Colonic mucosa (tissue), 4 donors: ENCODE data around the gene HNRNPL. TPM values are rescaled to one million over a fixed set of nuclear protein-coding genes. Genes with fewer than 3 reads are reported as not detected.
"Not testable (repeated sequence)": the region's sequence is repeated elsewhere in the genome, so short reads cannot be mapped to it uniquely, and the experiment has no call there.

Experiments used
- DNase-seq: peaks from one replicate; pipeline ENCODE4 v3.0.0-alpha.2; 2020
- H3K27ac ChIP-seq: fragments of 200-600 bp; one replicate; pipeline ENCODE4 v1.8.0; 2021
- H3K27me3 ChIP-seq: fragments of 200-600 bp; one replicate; pipeline ENCODE4 v1.8.0; 2021
- H3K36me3 ChIP-seq: fragments of 200-600 bp; one replicate; pipeline ENCODE4 v1.8.0; 2021
- H3K4me1 ChIP-seq: fragments of 200-600 bp; one replicate; pipeline ENCODE4 v1.8.0; 2021; ENCODE audit warnings: mild to moderate bottlenecking
- H3K4me3 ChIP-seq: fragments of 200-600 bp; one replicate; pipeline ENCODE4 v1.8.0; 2021
- H3K9ac ChIP-seq, 2 donors: one replicate each; pipeline ENCODE4 v1.7.0; 2013; ENCODE audit warnings: control low read depth in 2 of 2, low read depth in 2 of 2, low read length in 2 of 2
- H3K9me3 ChIP-seq: fragments of 200-600 bp; one replicate; pipeline ENCODE4 v1.8.0; 2021
- intact Hi-C: fragments of 100-400 bp; cut with DNase I; formaldehyde crosslinking; loops from one replicate; pipeline ENCODE4 v1.14.1; 2022
- total RNA-seq, 2 donors: library from RNA; stranded (reverse); fragmentation: NEBNext Ultra II Directional in 1 of 2; extraction: Animal tissue kit (Norgen Biotek cat#: 25700) in 1 of 2; gene quantifications; one replicate each; pipeline ENCODE4 v1.2.1, GENCODE V29; 2021
- TF ChIP-seq, protein P1 (sequence below): fragments of 200-600 bp; IDR thresholded peaks from one replicate; pipeline ENCODE4 v1.8.0; 2022; ENCODE audit warnings: antibody characterized with exemption, mild to moderate bottlenecking
- donor health status: healthy.
- donor health status: DM: no; HTN: no; CAD: no.
- donor health status: DM: no; HTN: no; CAD: no.

Gene HNRNPL
- total RNA-seq, 2 donors from 2014 or later = 305 to 418 TPM

DNA sequence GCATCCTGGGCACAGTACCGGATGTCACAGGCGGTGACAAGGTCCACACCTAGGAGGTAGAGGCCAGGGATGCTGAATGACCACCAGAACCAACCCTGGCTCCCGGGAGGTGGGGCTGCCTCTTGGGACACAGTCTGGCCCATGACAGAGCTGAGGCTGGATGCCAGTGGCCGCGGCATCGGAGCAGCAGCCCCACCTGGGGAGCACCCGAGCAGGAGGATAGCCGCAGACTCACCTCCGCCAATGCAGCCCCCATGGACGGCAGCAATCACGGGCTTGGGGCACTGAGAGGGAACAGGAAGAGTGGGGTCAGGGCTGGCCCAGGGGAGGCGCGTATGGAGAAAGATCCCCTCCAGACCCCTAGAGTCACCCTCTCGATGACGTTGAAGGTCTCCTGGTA, 32.7 kb downstream of the HNRNPL start:
- TF ChIP-seq, protein P1, sequence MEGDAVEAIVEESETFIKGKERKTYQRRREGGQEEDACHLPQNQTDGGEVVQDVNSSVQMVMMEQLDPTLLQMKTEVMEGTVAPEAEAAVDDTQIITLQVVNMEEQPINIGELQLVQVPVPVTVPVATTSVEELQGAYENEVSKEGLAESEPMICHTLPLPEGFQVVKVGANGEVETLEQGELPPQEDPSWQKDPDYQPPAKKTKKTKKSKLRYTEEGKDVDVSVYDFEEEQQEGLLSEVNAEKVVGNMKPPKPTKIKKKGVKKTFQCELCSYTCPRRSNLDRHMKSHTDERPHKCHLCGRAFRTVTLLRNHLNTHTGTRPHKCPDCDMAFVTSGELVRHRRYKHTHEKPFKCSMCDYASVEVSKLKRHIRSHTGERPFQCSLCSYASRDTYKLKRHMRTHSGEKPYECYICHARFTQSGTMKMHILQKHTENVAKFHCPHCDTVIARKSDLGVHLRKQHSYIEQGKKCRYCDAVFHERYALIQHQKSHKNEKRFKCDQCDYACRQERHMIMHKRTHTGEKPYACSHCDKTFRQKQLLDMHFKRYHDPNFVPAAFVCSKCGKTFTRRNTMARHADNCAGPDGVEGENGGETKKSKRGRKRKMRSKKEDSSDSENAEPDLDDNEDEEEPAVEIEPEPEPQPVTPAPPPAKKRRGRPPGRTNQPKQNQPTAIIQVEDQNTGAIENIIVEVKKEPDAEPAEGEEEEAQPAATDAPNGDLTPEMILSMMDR = no peak
- peak overlapping the region in 1 of 2 donors; percentile 76 for H3K9ac ChIP-seq
- peaks cover 7% of the 10 kb centered on the region for H3K36me3 ChIP-seq
- peak overlapping the region; percentile 93 for H3K27ac ChIP-seq
- intact Hi-C loops = no loop called here
- peaks cover 8% of the 10 kb centered on the region for H3K4me1 ChIP-seq
- H3K9me3 ChIP-seq = no peaks in the 10 kb centered on the region
- DNase-seq = no peak
- no peak overlapping the region for H3K4me3 ChIP-seq
- H3K27me3 ChIP-seq = no peaks in the 10 kb centered on the region

DNA sequence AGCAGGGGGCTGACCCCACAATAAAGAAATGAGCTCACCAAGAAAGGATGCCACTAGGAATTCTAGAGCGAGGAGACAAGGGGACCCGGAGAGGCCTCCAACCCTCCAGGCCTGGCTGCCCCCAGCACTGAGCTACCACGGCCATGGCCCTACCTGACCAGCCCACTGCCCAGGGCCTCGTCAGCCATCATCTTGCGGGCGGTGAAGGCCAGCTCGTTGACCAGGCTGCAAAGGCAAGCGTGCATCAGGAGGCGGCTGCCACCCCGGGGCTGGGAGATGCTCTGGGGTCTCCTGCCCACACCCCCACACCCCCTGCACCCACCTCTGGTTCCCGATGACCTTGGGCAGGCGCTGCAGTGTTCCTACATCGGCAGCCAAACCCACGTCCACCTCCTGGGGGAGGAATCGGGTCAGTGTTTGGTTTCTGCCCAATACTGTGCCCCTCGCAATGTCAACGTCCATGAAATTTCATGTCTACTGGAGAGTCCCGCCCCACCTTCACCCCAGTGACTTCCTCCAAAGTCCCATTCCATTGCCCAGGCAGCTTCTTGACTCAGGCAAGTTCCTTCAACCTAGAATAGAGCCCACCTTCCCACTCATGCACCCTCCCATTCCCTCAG, 33.5 kb downstream of the HNRNPL start:
- Histone ChIP-seq H3K4me1 (peaks cover 8% of the 10 kb centered on the region), H3K27me3 (no peaks in the 10 kb centered on the region), H3K9ac (peak overlapping the region; percentile 30 to 76), H3K27ac (peak overlapping the region; percentile 93), H3K9me3 (no peaks in the 10 kb centered on the region), H3K4me3 (no peak overlapping the region), H3K36me3 (peaks cover 7% of the 10 kb centered on the region)
- no peak for DNase-seq
- intact Hi-C loops = no loop called here
- TF ChIP-seq, protein P1 = no peak

DNA sequence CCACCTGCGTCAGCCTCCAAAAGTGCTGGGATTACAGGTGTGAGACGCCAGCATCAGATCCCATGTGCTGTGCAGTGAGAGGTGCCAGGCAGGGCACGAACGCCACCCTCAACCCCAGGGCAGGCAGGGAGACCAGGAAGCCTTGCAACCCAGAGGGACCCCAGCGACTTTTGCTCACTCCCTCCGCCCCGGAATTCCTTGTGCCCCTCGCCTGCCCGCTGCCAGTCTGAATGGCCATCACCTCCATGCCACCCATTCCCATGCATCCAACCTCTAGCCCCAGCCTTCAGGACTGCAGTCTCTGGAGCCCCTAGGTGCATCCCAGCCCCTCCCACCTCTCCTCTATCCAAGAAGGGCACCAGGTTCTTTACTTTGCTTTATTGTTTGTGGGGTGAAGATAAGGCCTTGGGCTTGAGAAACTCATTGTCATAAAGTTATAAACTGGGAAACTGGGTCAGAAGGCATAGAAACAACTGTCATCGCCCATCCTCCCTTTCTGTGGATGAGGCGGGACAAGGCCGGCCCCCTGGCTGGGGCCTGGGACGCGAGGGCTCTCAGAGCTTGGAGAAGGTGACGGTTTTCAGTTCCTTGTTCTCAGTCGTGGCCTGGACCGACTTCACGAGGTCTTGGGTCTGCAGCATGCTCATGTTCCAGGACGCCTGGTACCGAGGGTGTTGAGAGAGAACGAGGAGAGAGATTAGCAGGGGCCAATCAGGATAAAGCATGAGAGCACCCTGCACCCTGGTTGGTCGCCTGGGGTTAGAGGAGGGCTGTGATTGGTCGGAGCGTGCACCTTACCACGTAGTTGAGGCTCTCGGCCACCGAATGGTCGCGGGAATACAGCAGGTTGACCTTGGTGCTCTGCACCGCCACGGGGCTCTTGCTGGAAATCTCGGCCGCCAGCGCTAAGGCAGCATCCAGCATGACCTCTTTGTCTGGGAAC, 34.5 kb downstream of the HNRNPL start:
- no peaks in the 10 kb centered on the region for H3K27me3 ChIP-seq
- DNase-seq = peak; percentile 77
- no peaks in the 10 kb centered on the region for H3K9me3 ChIP-seq
- TF ChIP-seq, protein P1 = no peak
- H3K9ac ChIP-seq = peak overlapping the region; percentile 30 to 85
- intact Hi-C loops = no loop called here
- H3K36me3 ChIP-seq = peaks cover 7% of the 10 kb centered on the region
- peak overlapping the region; percentile 93 for H3K27ac ChIP-seq
- H3K4me1 ChIP-seq = peaks cover 8% of the 10 kb centered on the region
- H3K4me3 ChIP-seq = no peak overlapping the region

DNA sequence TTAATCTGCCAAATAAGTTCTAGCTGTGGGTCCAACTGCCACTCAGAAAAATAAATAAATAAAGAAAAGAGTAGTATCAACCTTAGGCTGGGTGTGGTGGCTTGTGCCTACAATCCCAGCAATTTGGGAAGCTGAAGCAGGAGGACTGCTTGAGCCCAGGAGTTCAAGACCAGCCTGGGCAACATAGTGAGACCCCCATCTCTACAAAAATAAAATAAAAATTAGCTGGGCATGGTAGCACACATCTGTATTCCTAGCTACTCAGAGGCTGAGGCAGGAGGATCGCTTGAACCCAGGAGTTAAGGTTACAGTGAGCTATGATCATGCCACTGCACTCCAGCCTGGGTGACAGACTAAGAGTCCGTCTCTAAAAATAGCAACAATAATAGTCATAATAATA, 35.9 kb downstream of the HNRNPL start:
- intact Hi-C loops = loop anchor here (5.0 kb wide), 1 partner anchor 33 kb away; the partner anchor contains the start of gene HNRNPL
- peak overlapping the region in 1 of 2 donors; percentile 94 for H3K9ac ChIP-seq
- not testable (repeated sequence) for H3K4me3 ChIP-seq, H3K36me3 ChIP-seq, H3K9me3 ChIP-seq, H3K4me1 ChIP-seq, DNase-seq, H3K27me3 ChIP-seq
- H3K27ac ChIP-seq = peak overlapping the region; percentile 93

DNA sequence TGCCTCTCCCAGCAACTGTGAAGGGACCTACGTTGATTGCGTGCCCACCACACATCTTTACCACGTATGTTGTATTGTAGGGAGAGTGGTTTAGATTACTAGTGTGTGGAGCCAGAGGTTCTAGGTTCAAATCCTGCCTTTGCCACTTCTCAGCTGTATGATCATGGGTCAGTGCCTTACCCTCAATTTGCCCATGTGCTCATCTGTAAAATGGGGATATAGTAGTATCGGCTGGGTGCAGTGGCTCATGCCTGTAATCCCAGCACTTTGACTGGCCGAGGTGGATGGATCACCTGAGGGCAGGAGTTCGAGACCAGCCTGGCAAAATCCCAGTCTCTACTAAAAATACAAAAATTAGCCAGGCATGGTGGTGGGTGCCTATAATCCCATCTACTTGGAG, 36.5 kb downstream of the HNRNPL start:
- TF ChIP-seq, protein P1 = no peak
- Histone ChIP-seq H3K27ac (peak overlapping the region; percentile 93), H3K27me3 (no peaks in the 10 kb centered on the region), H3K36me3 (peaks cover 7% of the 10 kb centered on the region), H3K9ac (peak overlapping the region; percentile 33 to 94), H3K4me1 (peaks cover 8% of the 10 kb centered on the region), H3K4me3 (peak overlapping the region; percentile 19), H3K9me3 (no peaks in the 10 kb centered on the region)
- no peak for DNase-seq
- intact Hi-C loops = loop anchor here (5.0 kb wide), 1 partner anchor 34 kb away; the partner anchor contains the start of gene HNRNPL
